ENCODE results near the gene LYSMD4.

- TF ChIP-seq CTCF (optimal IDR thresholded peaks at IDR 0.05 in 1 of 3, IDR thresholded peaks at IDR 0.05 in 1 of 3, conservative IDR thresholded peaks at IDR 0.05 in 1 of 3; ENCODE audit: extremely low read depth in 1 of 3, insufficient read depth in 2 of 3, low read length in 3 of 3): no peak
- TF ChIP-seq EZH2 (IDR thresholded peaks at IDR 0.05; ENCODE audit: low read length): no peak
Measured at GRCh38 chr15:99712415-99712814, 20.8 kb downstream of the LYSMD4 start.

Measured in keratinocyte (primary cell).